DND-41 (cell line): ENCODE results near the gene MS4A6A.

Source experiments
- ATAC-seq: fragments of 200-7000 bp; cut with Tn5 transposase; 3 replicates; pipeline ENCODE4 v1.9.1; 2021; ENCODE audit warnings: low read depth; ENCODE audit not compliant: insufficient read depth
- DNase-seq: peaks from one replicate; pipeline ENCODE4 v3.0.0-alpha.2; 2020
- H2AFZ ChIP-seq: 2 replicates; pipeline ENCODE4 v1.6.0; 2012; ENCODE audit warnings: low read depth, low read length
- H3K27ac ChIP-seq: 2 replicates; pipeline ENCODE4 v1.5.1; 2012; ENCODE audit warnings: low read length, inconsistent platforms
- H3K27me3 ChIP-seq: fragments of 200-600 bp; sonication (generic); 2 replicates; pipeline ENCODE4 v1.6.0; 2012; ENCODE audit warnings: low read length, mild to moderate bottlenecking, inconsistent platforms; ENCODE audit not compliant: insufficient read depth, poor library complexity
- H3K36me3 ChIP-seq: 2 replicates; pipeline ENCODE4 v1.5.1; 2012; ENCODE audit warnings: low read length, inconsistent platforms; ENCODE audit not compliant: insufficient read depth
- H3K4me1 ChIP-seq: 2 replicates; pipeline ENCODE4 v1.5.1; 2012; ENCODE audit warnings: mild to moderate bottlenecking, low read length; ENCODE audit not compliant: insufficient read depth
- H3K4me2 ChIP-seq: 2 replicates; pipeline ENCODE4 v1.6.0; 2012; ENCODE audit warnings: mild to moderate bottlenecking, moderate library complexity, low read length, inconsistent platforms; ENCODE audit not compliant: insufficient read depth
- H3K4me3 ChIP-seq, 2 experiments: fragments of 200-600 bp in 1 of 2; shearing (Covaris generic) in 1 of 2; 2 replicates each; pipeline ENCODE4 v1.5.1; 2012 to 2016; ENCODE audit warnings: inconsistent platforms in 2 of 2, low read length in 2 of 2, mild to moderate bottlenecking in 2 of 2, low read depth in 1 of 2, moderate library complexity in 1 of 2
- H3K79me2 ChIP-seq: 2 replicates; pipeline ENCODE4 v1.6.0; 2012; ENCODE audit warnings: low read length, inconsistent platforms; ENCODE audit not compliant: insufficient read depth
- H3K9ac ChIP-seq: 2 replicates; pipeline ENCODE4 v1.6.0; 2012; ENCODE audit warnings: low read depth, mild to moderate bottlenecking, inconsistent platforms, low read length, moderate library complexity
- H3K9me3 ChIP-seq: 2 replicates; pipeline ENCODE4 v1.5.1; 2012; ENCODE audit warnings: low read length, moderate library complexity, mild to moderate bottlenecking, inconsistent platforms; ENCODE audit not compliant: insufficient read depth, severe bottlenecking
- H4K20me1 ChIP-seq: 2 replicates; pipeline ENCODE4 v1.6.0; 2012; ENCODE audit warnings: low read length; ENCODE audit not compliant: insufficient read depth
- CTCF ChIP-seq: IDR thresholded peaks from 2 replicates; pipeline ENCODE4 v1.5.1; 2012; ENCODE audit warnings: borderline replicate concordance, low read length, moderate library complexity, mild to moderate bottlenecking; ENCODE audit not compliant: poor library complexity, severe bottlenecking; ENCODE audit errors: extremely low read depth
- EZH2 ChIP-seq: IDR thresholded peaks from 3 replicates; pipeline ENCODE4 v1.6.1; 2012; ENCODE audit warnings: borderline replicate concordance, low read depth, mild to moderate bottlenecking, moderate library complexity, low read length, inconsistent platforms; ENCODE audit not compliant: severe bottlenecking

MS4A6A gene

GRCh38 chr11:60128376-60128775 is 54.5 kb downstream of the MS4A6A start:
- Histone ChIP-seq H4K20me1 (no peaks in the 10 kb centered on the region), H3K79me2 (no peaks in the 10 kb centered on the region), H3K4me3 (no peak overlapping the region), H3K4me1 (no peaks in the 10 kb centered on the region), H3K4me2 (no peak overlapping the region), H3K27ac (no peak overlapping the region), H3K36me3 (no peaks in the 10 kb centered on the region), H3K27me3 (no peaks in the 10 kb centered on the region), H3K9me3 (no peaks in the 10 kb centered on the region), H3K9ac (no peak overlapping the region), H2AFZ (no peak overlapping the region)
- no peak for DNase-seq
- TF ChIP-seq CTCF (no peak), EZH2 (no peak)
- ATAC-seq, result no peak

- Histone ChIP-seq H2AFZ (no peak overlapping the region), H3K4me3 (no peak overlapping the region), H3K27me3 (no peaks in the 10 kb centered on the region), H3K79me2 (no peaks in the 10 kb centered on the region), H3K36me3 (no peaks in the 10 kb centered on the region), H3K4me1 (no peaks in the 10 kb centered on the region), H4K20me1 (no peaks in the 10 kb centered on the region), H3K9ac (no peak overlapping the region), H3K27ac (no peak overlapping the region), H3K4me2 (no peak overlapping the region), H3K9me3 (no peaks in the 10 kb centered on the region)
- ATAC-seq (no peak), DNase-seq (no peak)
- TF ChIP-seq CTCF (no peak), EZH2 (no peak)
Measured at GRCh38 chr11:60127311-60127811, 55.5 kb downstream of the MS4A6A start.

- Histone ChIP-seq H3K27ac (no peak overlapping the region), H3K9ac (no peak overlapping the region), H2AFZ (no peak overlapping the region), H3K79me2 (no peaks in the 10 kb centered on the region), H3K27me3 (no peaks in the 10 kb centered on the region), H3K36me3 (no peaks in the 10 kb centered on the region), H3K9me3 (no peaks in the 10 kb centered on the region), H3K4me2 (no peak overlapping the region), H3K4me1 (no peaks in the 10 kb centered on the region), H3K4me3 (no peak overlapping the region), H4K20me1 (no peaks in the 10 kb centered on the region)
- no peak for ATAC-seq
- TF ChIP-seq EZH2, result no peak
- TF ChIP-seq CTCF, result no peak
- no peak for DNase-seq
Measured at GRCh38 chr11:60125956-60126585, 56.8 kb downstream of the MS4A6A start.
